ENCODE results near the gene METRNL.
"Not testable (repeated sequence)": the region's sequence is repeated elsewhere in the genome, so short reads cannot be mapped to it uniquely, and the experiment has no call there.

The METRNL gene, protein sequence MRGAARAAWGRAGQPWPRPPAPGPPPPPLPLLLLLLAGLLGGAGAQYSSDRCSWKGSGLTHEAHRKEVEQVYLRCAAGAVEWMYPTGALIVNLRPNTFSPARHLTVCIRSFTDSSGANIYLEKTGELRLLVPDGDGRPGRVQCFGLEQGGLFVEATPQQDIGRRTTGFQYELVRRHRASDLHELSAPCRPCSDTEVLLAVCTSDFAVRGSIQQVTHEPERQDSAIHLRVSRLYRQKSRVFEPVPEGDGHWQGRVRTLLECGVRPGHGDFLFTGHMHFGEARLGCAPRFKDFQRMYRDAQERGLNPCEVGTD

DNA sequence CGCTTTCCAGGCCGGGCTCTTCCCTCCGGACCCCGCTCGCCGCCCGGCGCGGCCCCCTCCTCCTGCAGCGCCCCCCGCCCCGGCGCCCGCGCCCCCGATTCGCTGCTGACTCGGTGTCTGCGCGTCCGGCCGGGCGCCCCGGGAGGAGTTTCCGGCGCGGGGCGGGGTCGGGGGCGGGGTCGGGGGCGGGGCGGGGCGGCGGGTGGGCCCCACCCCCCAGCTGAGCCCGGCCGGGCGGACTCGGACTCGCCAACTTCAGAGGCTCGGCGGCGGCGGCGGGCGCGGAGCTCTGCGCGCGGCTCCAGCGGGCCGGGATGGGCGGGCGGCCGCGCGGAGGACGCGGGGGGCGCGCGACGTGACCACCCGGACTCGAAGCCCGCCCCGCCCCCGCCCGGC, at the start of gene METRNL:
Gene METRNL, plus strand, starts transcription at position 258 of the 396 bp plus-strand sequence. CDS start 207 bp downstream, outside the sequence.
- peak; percentile 59 for DNase-seq

DNA sequence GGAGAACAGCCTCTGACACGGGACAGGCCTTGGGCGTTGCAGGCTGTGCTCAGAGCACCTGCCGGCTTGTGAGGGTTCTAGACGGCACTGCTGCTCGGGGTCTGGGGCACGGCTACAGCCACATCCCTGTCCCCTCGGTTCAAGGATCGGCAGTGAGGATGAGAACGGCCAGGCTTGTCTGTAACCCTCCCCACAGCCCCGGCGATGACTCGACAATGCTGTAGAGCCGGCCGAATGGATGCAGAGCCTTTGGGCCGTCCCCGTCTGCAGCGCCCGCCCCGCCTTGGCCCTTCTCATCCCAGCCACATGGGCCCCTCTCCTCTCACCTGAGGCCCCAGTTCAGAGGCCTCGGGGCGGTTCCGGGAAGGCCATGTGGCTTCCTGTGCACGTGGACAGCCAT, 49.0 kb upstream of the METRNL start:
- DNase-seq = no peak

- no peak for DNase-seq
These were observed 48.0 kb upstream of the METRNL start for GRCh38 chr17:83031321-83031945.

DNA sequence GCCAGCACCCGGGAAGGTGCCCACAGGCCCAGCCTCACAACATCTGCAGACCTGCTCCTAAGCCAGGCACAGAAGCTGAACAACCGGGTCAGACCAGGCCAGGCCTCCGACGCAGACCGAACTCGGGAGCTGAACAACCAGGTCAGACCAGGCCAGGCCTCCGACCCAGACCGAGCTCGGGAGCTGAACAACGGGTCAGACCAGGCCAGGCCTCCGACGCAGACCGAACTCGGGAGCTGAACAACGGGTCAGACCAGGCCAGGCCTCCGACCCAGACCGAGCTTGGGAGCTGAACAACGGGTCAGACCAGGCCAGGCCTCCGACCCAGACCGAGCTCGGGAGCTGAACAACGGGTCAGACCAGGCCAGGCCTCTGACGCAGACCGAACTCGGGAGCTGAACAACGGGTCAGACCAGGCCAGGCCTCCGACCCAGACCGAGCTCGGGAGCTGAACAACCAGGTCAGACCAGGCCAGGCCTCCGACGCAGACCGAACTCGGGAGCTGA, 47.4 kb upstream of the METRNL start:
- not testable (repeated sequence) for DNase-seq

DNA sequence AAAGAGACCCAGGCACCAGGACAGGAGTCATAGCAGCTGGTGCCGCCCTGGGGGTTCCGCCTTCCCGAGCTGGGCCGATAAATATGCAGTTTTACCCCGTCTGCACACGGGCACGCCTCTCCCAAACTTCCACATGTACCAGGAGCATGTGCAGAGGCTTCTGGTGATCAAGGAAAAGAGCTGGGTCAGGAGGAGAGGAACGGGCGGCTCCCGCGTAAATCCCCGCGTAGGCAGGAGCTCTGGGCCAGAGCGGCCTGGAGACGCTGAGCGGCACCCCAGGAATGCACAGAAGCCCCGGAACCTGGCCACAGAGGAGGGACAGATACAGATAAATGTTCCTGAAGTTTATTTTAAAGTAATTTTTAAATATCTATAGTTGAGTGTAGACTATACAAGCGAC, 46.6 kb upstream of the METRNL start:
- no peak for DNase-seq

DNA sequence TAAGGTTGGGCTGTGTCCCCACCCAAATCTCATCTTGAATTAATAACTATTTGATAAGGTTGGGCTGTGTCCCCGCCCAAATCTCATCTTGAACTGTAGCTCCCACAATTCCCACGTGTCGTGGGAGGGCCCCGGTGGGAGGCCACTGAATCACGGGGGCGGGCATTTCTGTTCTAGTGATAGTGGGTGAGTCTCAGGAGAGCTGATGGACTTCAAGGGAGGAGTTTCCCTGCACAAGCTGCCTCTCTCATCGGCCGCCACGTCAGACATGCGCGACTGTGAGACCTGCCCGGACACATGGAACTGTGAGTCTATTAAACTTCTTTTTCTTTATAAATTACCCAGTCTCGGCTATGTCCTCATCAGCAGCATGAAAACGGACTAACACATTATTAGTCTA, 44.9 kb upstream of the METRNL start:
- no peak for DNase-seq

- DNase-seq = no peak
These were observed 43.7 kb upstream of the METRNL start for GRCh38 chr17:83035722-83036121.

DNA sequence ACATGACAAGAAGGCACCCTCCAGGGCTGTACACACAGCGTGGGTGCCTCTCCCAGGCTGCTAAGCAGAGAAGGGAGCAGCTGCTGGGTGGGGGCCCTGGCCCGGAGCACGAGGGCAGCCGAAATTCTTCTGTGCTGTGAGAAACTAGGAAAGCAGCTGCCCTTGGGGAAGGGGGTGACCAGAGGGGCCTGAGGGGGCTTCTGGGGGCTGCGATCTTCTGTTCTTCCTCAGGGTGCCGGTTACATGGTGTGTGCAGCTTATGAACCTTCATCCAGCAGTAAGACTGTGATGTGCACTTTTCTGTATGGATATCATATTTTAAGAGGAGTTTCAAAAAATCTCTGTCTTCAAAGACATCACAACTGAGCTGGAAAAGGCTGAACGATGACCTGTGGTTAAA, 43.2 kb upstream of the METRNL start:
- no peak for DNase-seq

DNA sequence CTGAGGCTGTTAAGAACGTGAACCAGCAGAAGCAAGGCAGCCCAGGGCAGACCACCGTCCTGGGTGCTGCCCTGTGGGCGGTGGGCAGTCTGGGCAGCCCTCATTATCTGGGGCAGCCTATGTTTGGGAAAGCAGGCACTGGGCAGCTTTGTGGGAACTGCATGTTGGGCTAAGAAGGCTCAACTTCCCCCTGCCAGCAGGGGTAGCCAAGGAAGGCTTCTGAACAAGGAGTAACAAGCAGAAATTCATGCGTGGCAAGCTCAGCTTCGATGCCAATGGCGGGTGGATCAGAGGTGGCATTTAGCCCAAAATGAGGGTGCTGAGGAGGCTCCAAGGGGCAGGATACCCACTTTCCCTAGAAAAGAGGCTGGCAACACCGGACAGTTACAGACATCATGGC, 42.7 kb upstream of the METRNL start:
- no peak for DNase-seq

GRCh38 chr17:83037084-83037873, 42.1 kb upstream of the METRNL start:
- DNase-seq = no peak

GRCh38 chr17:83037874-83038165, 41.6 kb upstream of the METRNL start:
- DNase-seq = no peak

GRCh38 chr17:83038983-83039382, 40.4 kb upstream of the METRNL start:
- DNase-seq = not testable (repeated sequence)

- DNase-seq = no peak
These were observed 38.1 kb upstream of the METRNL start for GRCh38 chr17:83041305-83041704.

GRCh38 chr17:83042522-83043158, 36.8 kb upstream of the METRNL start:
- no peak for DNase-seq

- DNase-seq = not testable (repeated sequence)
These were observed 34.9 kb upstream of the METRNL start for GRCh38 chr17:83044479-83044878.

DNA sequence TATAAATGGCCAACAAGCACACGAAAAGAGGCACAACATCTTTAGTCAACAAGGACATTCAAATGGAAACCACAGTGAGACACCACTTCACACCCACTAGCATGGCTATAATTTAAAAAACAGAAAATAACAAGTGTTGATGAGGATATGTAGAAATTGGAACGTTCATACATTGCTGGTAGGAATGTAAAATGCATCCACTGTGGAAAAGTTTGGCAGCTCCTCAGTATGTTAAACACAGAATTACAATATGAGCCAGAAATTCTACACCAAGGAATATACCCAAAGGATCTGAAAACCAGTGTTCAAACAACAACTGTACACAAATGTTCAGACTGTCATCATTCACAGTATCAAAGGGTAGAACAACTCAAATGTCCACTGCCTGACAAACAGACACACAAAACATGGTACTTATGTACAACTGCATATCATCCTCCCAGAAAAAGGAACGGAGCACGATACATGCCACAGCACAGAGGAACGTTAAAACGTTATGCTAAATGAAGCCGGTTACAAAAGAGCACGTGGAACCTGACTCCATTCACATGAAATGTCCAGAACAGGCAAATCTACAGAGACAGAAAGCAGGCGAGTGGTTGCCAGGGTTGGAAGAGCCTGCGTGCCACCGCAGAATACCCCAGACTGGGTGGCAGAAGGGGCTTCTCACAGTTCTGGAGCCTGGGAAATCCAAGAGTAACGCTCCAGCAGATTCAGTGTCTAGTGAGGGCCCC, 32.8 kb upstream of the METRNL start:
- no peak for DNase-seq

DNA sequence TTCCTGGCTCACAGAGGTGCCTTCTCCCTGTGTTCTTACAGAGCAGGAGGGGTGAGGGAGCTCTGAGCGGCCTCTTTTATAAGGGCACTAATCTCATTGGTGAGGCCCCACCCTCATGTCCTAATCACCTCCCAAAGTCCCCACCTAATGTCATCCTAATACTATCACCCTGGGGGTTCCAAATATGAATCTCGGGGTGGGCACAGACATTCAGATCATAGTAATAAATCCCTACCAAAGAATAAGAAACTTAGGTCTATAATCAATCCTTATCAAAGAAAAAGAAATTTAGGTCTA, 32.3 kb upstream of the METRNL start:
- no peak for DNase-seq

- not testable (repeated sequence) for DNase-seq
These were observed 31.5 kb upstream of the METRNL start for GRCh38 chr17:83047818-83048475.

DNA sequence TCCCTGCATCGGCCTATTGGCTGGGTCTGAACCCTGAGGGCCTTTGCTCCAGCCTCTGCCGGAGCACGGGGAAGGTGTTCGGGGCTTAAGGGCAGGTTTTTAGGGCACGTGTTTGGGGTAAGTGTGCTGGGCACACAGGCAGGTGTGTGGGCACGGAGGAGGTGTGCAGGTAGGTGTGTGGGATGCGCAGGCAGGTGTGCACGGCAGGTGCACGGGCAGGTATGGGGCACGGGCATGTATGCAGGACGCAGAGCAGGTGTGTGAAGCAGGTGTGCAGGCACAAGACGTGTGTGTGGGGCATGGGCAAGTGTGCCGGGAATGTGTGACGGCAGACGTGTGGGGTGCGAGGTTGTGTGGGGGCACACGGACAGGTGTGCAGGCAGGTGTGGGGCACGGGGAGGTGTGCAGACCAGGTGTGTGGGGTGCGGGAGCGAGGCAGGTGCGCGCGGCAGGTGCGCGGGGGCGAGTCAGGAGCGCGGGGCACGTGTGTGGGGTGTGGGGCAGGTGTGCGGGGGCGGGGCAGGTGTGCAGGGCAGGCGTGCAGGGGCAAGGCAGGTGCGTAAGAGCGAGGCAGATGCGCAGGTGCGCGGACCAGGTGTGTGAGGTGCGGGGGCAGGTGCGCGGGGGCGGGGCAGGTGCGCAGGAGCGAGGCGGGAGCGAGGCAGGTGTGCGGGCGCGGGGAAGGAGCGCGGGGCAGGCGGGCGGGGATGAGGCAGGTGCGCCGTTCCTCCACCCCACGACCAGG, 28.6 kb upstream of the METRNL start:
- no peak for DNase-seq

DNA sequence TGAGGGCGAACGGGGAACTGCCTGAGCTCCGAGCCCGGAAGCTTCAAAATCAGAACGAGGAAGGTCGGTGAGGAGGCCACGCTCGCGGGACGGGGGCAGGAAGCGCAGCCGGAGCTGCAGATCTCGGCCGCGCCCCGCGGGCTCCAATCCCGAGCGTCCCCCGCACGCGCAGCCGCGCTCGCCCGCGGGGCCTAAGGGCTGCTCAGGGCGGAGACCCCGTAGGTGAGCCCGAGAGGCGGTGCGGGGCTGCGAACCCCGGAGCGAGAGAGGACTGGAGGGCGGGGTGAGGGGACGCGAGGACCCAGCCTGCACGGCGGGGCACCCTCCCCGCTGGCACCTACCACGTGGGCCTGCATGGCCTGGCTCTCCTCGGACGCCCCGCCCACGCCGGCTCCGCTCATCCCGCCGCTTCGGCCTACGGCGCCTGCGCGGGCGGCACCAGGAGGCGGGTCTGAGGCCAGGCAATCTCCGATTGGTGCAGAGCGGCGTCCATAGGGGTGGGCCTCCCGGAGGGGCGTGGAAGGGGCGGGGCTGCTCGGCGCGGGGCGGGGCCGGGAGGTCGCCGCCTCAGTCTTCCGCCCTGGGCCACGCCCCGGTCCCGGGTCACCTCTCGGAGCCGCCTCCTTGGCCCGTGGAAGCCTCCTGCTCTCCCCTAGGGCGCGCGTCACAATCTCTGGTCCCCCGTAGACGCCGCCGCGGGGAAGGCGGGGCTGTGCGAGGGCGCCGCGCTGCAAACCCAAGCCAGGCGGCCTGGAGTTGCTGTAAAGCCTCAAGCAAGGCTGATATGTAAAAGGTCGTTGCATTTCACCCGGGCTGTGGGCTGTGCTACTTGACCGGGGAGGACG, 27.8 kb upstream of the METRNL start:
- peak; percentile 98 for DNase-seq

DNA sequence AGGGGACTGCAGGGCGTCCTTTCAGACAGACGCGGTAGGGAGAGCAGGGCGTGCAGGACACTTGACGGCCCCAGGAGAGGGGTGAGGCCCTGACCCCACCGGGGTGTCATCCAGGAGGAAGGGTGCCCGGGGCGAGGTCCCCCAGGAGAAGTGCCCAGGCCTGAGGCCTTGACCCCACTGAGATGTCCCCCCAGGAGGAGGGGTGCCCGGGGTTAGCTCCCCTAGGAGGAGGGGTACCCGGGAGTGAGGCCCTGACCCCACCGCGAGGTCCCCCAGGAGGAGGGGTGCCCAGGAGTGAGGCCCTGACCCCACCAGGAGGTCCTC, 27.2 kb upstream of the METRNL start:
- no peak for DNase-seq
